NCI-H69 (cell line): ENCODE data around the gene GNPDA1.

Experiments used
- DNase-seq: peaks from one replicate; lab custom pipeline; 2025; lab: John Stamatoyannopoulos, UW

Gene GNPDA1

GRCh38 chr5:142023836-142024235, 11.0 kb upstream of the GNPDA1 start:
- peak; percentile 54 for DNase-seq

- no peak for DNase-seq
Measured at GRCh38 chr5:142020122-142020659, 7.4 kb upstream of the GNPDA1 start.

GRCh38 chr5:142017832-142018427, 5.1 kb upstream of the GNPDA1 start:
- no peak for DNase-seq

- no peak for DNase-seq
Measured at GRCh38 chr5:142016556-142016955, 3.7 kb upstream of the GNPDA1 start.

DNA sequence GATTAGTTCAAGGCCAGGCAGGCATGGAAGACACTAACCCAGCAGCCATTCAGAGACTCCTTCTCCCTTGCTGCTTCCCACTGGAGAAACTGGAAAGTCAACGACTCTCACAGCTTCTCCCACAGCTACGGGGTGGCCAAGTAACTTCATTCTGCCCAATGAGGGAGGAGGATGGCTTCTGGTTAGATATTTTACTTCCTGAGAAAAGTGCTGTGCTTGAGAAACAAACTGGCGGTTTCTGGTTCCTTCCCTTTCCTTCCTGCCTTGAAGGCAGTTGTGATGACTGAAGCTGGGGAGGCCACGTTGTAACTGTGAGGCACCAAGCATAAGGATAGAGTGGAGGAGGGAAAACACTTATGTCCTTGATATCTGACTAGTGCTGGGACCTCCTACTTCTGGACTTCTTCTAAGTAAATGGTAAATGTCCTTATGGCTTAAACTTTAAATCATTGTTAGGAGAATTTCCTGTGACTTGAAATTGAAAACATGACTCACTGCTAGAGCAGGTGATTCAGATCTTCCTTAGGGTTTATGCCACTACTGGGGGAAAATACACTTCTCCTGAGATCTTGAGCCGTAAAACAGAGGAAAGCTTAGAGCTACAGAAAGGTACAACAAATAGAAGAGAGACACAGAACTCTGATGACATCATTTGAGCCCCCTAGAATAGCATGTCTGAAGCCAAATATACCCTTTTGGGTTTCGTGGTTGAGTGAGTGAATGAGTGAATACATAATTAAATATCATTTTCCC, 3.1 kb upstream of the GNPDA1 start:
- DNase-seq: no peak

DNA sequence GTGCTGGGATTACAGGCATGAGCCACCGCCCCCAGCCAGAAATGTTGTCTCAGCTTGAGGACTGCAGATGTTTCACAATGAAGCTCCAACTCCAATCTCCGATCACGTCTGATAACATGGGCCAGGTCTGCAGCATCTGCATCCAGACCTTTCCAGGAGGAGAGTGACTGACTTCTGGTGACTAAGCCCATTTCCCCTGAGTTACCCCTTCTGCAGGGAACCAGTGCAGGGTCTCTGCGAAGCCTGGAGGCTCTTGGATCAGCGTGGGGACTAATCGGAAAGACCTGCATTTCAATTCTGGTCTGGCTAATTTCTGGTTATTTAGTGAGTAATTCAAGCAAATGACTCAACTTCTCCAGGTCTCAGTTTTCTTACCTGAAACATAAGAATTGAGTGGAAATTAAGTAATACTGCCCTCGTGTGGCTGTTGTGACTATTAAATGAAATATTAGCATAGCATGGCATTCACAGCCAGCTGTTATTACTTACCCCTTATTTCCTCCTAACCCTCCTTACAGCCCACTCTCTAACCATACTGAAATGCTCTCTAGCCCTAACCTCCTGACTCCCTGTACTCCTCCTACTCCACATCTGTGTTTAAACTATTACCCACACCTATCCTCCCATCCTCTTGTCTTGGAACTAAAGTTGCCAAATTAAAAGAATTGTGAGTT, 2.2 kb upstream of the GNPDA1 start:
- DNase-seq: peak; percentile 74

- no peak for DNase-seq
Measured at GRCh38 chr5:142013734-142014521, 1.1 kb upstream of the GNPDA1 start.

DNA sequence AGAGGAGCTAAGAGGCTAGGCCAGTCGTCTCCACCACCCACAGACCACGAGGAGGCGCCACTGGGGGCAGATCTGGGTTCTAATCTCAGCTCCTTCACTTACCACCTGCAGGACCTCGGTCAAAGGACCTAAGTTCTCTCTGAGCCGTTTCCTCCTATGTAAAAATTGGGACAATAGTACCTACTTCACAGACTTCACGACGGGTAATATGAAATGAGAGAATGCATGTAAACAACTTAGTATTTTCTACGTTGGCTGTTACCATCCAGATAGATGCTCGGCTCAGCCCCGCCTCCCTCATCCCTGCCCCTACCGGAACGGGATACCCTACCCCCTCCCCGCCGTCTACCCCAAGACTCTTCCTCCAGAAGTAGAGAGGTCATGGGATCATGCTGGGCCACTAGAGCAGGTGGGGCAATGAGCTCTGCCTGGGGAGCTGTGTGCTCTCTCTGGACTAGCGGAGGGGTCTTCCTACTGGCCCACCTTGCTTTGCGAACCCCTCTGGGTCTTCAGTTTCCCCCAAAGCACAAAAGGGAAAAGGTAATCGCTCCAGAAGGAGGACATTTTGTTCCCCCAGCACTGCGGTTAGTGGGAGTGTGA, 541 bp downstream of the GNPDA1 start:
- DNase-seq: peak; percentile 68

DNA sequence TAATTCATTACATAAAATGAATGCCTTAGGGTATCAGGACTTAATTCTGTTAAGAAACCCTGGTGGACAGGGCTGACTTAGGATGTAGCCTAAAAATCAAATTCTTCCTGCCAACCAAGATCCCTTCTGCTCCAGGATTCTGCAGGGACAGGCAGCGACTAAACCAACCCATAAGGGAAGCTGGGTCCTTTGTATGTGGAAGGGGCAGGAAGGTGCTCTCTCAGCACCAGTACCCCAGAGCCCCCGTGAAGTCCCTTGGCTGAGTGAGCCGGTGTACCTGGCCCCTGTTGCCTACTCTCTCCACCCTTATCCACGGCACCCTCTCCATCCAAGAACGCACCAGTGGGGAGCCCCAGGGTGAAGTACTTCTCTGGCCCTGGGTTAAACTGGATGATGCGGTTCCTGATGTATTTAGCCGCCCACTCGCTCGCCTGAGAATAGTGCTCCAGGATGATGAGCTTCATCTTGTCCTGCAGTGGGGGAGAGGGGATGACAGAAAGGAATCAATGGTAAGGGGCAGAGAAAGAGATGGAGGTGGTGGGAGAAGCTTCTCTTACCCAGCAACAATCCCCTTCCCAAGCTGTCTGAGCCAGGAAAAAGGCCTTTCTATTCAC, 1.1 kb downstream of the GNPDA1 start:
- DNase-seq: no peak

- no peak for DNase-seq
Measured at GRCh38 chr5:142009886-142010285, 2.9 kb downstream of the GNPDA1 start.

GRCh38 chr5:142008813-142009212, 4.0 kb downstream of the GNPDA1 start:
- DNase-seq: no peak

- DNase-seq: no peak
Measured at GRCh38 chr5:142007237-142007544, 5.6 kb downstream of the GNPDA1 start.

DNA sequence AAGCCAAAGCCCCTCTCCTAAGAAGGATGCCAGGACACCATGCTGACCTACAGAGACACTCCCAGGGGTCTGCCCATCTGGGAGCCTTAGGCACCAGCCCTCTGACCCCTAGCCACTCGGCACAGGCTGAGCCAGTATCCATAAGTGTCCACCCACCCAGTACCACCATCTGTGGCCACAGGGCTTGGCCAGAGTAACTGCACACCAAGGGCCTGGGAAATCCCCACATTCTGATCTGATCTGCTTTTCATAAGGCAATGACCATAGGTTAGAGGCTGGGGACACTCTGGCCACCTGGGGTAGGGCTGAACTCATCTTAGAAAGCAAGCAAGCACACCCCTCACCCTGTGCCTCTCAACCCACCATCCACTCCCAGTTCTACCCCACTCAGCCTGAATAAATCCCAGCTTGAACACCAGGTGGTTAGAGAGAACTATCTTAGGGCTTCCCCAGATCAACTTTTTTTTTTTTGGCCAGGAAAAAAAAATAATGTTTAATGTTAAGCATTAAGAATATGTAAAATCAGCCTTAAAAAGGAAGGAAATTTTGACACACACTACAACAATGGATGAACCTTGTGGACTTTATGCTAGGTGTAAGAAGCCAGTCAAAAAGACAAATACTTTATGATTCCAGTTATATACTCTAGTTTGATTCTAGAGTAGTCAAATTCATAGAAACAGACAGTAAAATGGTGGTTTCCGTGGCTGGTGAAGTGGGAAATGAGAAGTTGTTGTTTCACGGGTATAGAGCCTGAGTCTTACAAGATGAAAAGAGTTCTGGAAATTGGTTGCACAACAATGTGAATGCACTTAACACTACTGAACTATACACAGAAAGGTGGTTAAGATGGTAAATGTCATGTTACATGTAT, 6.2 kb downstream of the GNPDA1 start:
- no peak for DNase-seq

DNA sequence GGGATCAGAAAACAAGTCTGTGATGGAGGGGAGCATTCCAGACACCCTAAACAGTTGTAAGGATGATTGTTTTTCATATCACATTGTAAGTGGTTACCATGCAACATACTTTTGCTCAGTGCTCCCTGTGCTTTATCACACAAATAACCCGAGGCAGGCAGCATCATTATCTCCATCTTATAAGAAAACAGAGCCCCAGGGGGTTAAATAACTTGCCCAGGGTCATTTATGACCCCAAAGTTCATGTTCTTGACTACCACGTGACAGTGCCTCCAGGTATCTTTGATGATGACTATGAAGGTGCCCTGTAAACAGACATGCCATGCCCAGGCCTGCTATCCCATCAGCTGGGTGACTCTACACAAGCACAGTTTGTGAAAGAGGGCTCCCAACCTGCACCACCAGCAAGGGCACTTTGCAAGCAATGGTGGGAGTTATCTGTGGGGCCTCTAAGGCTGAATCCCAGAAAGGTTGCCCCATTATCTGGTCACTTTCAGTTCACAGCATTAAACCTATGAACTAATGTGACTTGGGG, 9.5 kb downstream of the GNPDA1 start:
- DNase-seq: no peak

DNA sequence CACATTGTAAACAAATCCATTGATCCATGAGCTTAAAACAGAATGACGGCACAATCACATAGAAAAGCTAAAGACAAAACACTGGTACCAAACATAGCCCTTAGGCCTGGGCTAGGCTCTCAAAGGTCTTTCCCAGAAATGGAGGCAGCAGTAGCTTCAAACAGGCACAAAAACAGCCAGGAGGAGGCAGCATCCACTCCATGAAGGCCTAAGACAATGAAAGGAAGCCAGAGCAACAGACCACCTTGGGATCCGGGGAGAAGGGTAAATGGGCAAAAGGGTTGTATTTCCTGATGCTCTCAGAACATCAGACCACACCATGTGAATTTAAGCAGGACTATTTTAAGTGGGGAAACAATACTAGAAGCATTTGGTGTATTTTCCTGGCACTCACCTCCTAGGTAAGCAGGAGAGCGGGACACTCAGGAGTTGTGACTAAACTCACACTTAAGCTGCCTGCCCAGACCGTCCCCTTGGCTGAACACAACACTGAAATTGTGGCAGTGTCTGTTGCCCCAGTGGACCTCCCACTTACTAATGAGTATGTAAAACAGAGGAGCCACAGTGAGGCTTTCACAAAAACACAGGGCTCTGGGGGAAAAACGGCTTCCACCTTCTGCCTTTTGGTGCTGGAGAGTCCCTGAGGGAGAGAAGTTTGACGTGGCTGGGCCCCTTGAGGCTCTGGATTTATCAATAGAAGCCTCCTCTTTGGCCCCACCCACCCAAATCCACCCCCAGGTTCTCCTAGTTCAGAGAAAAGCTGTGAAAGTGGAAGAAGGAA, 11.9 kb downstream of the GNPDA1 start:
- DNase-seq: peak; percentile 35

GRCh38 chr5:142000173-142000572, 12.7 kb downstream of the GNPDA1 start:
- DNase-seq: no peak

GRCh38 chr5:141997358-141997960, 15.4 kb downstream of the GNPDA1 start:
- no peak for DNase-seq

GRCh38 chr5:141995656-141996055, 17.2 kb downstream of the GNPDA1 start:
- DNase-seq: no peak

GRCh38 chr5:141994511-141995136, 18.2 kb downstream of the GNPDA1 start:
- DNase-seq: no peak
